ENCODE measurements around the gene CDCP1.

GRCh38 chr3:45148921-45149320 is 2.7 kb upstream of the CDCP1 start:
- TF ChIP-seq CTCF (IDR thresholded peaks at IDR 0.05) (no peak), POLR2A (IDR thresholded peaks at IDR 0.05) (no peak)

Data from stomach (tissue), 4 donors.